Endothelial cell (in vitro differentiated cells): ENCODE results near the gene WNK2. TPM values are rescaled to one million over a fixed set of nuclear protein-coding genes. Genes with fewer than 3 reads are reported as not detected.

Experiments
- DNase-seq: peaks from one replicate; pipeline ENCODE4 v3.0.0; 2021; ENCODE audit warnings: low spot score
- H3K27ac Mint-ChIP-seq: one replicate; pipeline ENCODE4 v1.8.0; 2021; ENCODE audit warnings: mixed read lengths, inconsistent platforms; ENCODE audit not compliant: unreplicated experiment
- H3K27me3 Mint-ChIP-seq: one replicate; pipeline ENCODE4 v1.8.0; 2021; ENCODE audit warnings: mild to moderate bottlenecking, moderate library complexity, mixed read lengths, inconsistent platforms; ENCODE audit not compliant: unreplicated experiment
- H3K36me3 Mint-ChIP-seq: one replicate; pipeline ENCODE4 v1.8.0; 2021; ENCODE audit warnings: mild to moderate bottlenecking, low read depth, mixed read lengths, inconsistent platforms; ENCODE audit not compliant: unreplicated experiment
- H3K4me1 Mint-ChIP-seq: one replicate; pipeline ENCODE4 v1.8.0; 2021; ENCODE audit warnings: mild to moderate bottlenecking, mixed read lengths, inconsistent platforms; ENCODE audit not compliant: unreplicated experiment
- H3K4me3 Mint-ChIP-seq: one replicate; pipeline ENCODE4 v1.8.0; 2021; ENCODE audit warnings: mild to moderate bottlenecking, mixed read lengths, inconsistent platforms; ENCODE audit not compliant: unreplicated experiment
- H3K9me3 Mint-ChIP-seq: one replicate; pipeline ENCODE4 v1.8.0; 2021; ENCODE audit warnings: mixed read lengths, inconsistent platforms; ENCODE audit not compliant: unreplicated experiment
- total RNA-seq: library from RNA; stranded (reverse); fragmentation: NEBNext Ultra II Directional; extraction: Animal tissue kit (Norgen Biotek cat#: 25700); gene quantifications from one replicate; pipeline ENCODE4 v1.2.1, GENCODE V29; 2021; ENCODE audit not compliant: unreplicated experiment
- TF ChIP-seq, protein P1 (sequence below): fragments of 200-600 bp; sonication (generic); IDR thresholded peaks from one replicate; pipeline ENCODE4 v1.5.0; 2021; ENCODE audit warnings: antibody characterized with exemption; ENCODE audit not compliant: unreplicated experiment

The WNK2 gene
- total RNA-seq, 1 donor from 2014 or later = 0.82 TPM

DNA sequence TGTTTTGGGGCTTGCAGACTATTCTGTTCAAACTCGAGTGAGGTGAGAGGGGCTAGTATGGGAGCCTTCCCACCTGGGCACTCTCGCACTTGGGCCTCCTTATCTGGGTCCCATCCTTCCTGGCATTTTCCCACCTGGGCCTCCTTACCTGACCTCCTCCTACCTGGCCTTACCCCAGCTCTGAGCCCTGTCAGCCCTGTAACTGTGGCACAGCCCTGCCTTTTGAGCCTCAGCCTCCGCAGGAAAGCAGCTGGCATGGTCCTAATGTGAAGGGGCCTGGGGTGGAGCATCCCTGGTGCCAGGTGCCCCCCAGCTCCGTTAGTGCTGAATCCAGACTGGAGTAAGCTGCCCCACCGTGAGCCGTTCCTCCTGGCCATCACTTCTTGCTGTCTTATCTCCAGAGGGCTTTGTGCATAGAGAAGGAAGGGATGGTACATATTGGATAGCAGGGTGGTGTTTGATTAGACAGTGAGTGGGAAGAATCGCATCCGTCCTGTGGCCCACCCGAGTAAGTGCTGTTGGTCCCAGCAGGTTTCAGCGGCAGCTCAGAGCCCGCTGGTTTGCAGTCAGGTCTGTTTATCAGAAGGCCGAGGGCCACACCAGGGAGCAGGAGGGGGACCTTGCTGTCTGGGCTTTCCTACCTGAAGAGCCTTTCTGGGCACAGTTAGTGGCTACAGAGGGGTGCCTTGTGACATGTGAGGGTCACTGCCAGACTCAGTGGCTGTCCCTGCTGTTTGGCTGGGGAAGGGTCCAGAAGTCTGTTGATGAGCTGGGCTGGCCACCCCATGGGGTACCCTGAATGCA, 76.5 kb downstream of the WNK2 start:
- Mint-ChIP-seq H3K4me3 (no peak overlapping the region), H3K9me3 (no peaks in the 10 kb centered on the region), H3K27ac (no peak overlapping the region), H3K36me3 (no peaks in the 10 kb centered on the region), H3K27me3 (peaks cover 10% of the 10 kb centered on the region), H3K4me1 (no peaks in the 10 kb centered on the region)
- TF ChIP-seq, protein P1, sequence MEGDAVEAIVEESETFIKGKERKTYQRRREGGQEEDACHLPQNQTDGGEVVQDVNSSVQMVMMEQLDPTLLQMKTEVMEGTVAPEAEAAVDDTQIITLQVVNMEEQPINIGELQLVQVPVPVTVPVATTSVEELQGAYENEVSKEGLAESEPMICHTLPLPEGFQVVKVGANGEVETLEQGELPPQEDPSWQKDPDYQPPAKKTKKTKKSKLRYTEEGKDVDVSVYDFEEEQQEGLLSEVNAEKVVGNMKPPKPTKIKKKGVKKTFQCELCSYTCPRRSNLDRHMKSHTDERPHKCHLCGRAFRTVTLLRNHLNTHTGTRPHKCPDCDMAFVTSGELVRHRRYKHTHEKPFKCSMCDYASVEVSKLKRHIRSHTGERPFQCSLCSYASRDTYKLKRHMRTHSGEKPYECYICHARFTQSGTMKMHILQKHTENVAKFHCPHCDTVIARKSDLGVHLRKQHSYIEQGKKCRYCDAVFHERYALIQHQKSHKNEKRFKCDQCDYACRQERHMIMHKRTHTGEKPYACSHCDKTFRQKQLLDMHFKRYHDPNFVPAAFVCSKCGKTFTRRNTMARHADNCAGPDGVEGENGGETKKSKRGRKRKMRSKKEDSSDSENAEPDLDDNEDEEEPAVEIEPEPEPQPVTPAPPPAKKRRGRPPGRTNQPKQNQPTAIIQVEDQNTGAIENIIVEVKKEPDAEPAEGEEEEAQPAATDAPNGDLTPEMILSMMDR = no peak
- DNase-seq = no peak

DNA sequence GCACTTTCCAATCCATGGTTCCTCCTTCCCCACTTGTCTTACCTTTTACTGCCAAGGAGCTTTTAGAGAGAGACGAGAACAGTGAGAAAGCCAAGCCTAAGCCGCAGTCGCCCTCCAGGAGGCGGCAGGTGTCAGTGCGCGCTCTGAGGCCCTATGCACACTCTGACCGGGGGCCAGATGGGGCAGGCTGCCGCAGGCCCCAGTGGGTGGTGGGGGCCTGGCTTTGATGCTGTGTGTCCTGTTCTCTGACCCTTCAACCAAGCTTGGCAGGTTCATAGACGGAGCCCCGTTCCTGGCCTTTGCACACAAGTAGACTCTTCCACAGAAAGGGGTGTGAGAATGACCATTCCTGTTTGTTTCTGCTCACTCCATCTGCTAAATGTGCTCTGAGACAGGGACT, 77.3 kb downstream of the WNK2 start:
- no peak for DNase-seq
- H3K27ac Mint-ChIP-seq = no peak overlapping the region
- H3K9me3 Mint-ChIP-seq = no peaks in the 10 kb centered on the region
- H3K36me3 Mint-ChIP-seq = no peaks in the 10 kb centered on the region
- no peak overlapping the region for H3K4me3 Mint-ChIP-seq
- TF ChIP-seq, protein P1 = no peak
- peaks cover 10% of the 10 kb centered on the region for H3K27me3 Mint-ChIP-seq
- H3K4me1 Mint-ChIP-seq = no peaks in the 10 kb centered on the region

DNA sequence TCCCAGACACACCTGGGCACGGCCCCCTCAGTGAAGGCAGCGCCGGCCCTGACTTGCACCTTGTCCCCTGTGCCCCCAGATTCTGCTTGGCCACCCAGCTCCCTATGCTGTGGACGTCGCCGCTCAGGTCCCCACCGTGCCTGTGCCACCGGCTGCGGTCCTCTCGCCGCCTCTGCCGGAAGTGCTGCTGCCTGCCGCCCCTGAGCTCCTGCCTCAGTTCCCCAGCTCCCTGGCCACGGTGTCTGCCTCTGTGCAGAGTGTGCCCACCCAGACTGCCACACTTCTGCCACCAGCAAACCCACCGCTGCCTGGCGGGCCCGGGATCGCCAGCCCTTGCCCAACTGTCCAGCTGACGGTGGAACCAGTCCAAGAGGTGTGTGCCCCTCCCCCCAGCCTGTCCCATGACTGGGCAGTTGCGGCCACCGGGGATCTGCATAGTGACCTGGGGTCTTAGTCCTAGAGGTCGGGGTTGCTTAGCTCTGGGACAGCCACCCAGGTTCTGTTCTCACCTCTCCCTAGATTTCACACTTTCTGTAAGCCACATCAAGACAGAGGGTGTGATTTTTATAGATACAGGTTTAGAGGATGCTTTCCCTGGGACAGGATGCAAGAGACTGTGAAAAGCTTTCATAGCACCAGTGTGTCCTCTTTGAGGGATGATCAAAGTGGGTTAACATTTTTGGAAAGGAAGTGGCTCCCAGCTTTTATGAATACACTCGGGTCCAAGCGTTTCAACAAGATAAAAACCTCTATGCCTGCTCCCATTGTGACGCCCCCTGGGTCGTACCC, 78.0 kb downstream of the WNK2 start:
- no peak for DNase-seq
- no peak overlapping the region for H3K27ac Mint-ChIP-seq
- TF ChIP-seq, protein P1 = no peak

DNA sequence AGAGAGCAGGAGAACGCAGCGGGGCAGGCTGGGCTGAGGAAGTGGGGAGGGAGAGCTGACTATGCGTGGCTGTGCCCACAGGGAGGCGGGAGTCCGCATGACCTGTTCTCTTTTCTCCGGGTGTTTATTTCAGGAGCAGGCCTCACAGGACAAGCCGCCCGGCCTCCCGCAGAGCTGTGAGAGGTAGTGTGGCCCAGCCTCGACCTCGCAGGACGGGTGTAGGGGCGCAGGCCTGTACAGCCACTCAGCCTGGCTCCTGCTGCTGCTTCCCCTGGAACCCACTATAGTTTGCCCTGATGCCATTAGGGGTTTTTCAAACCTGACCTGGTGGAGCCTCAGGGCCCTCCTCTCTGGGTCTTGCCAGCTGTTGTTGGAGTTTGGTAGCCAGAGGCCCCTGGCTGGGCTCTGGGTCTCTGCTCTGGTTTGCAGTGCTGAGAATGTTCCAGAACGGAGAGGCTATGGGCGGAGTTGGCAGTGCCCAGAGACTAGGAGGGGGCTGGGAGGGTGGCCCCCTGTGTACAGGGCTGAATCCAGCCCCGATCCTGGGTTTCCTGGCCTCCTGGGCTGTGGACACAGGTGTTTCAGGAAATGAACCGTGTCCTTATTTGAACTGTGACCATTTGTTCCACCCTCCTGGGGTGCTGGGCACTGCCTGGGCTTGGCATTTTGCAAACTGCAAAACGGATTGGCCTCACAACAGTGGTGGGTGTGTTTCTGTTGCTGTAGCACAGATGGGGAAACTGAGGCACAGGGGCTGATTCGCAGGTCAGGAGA, 78.8 kb downstream of the WNK2 start:
- TF ChIP-seq, protein P1 = no peak
- Mint-ChIP-seq H3K4me3 (no peak overlapping the region), H3K27ac (no peak overlapping the region), H3K36me3 (no peaks in the 10 kb centered on the region), H3K9me3 (no peaks in the 10 kb centered on the region), H3K27me3 (peaks cover 7% of the 10 kb centered on the region), H3K4me1 (no peaks in the 10 kb centered on the region)
- DNase-seq = no peak

More for the DNA sequence above, 78.0 kb downstream of the WNK2 start:
- H3K4me1 Mint-ChIP-seq = no peaks in the 10 kb centered on the region
- H3K4me3 Mint-ChIP-seq = no peak overlapping the region
- peaks cover 7% of the 10 kb centered on the region for H3K27me3 Mint-ChIP-seq
- H3K36me3 Mint-ChIP-seq = no peaks in the 10 kb centered on the region
- H3K9me3 Mint-ChIP-seq = no peaks in the 10 kb centered on the region
